Fibroblast of mammary gland (primary cell): ENCODE measurements around the gene RAD17.

ENCODE experiments used
- DNase-seq: peaks from one replicate; pipeline ENCODE4 v3.0.0-alpha.2; 2010; ENCODE audit warnings: low read depth
- H3K4me3 ChIP-seq: 2 replicates; pipeline ENCODE4 v1.5.1; 2011; ENCODE audit warnings: low read depth, mild to moderate bottlenecking, low read length, moderate library complexity; ENCODE audit not compliant: control insufficient read depth
- CTCF ChIP-seq: conservative IDR thresholded peaks from 2 replicates; pipeline ENCODE4 v1.5.1; 2011; ENCODE audit warnings: low read depth, low read length, inconsistent platforms; ENCODE audit not compliant: control insufficient read depth, insufficient read depth

RAD17 gene

GRCh38 chr5:69378376-69378775, 8.8 kb downstream of the RAD17 start:
- TF ChIP-seq CTCF = no peak
- no peak overlapping the region for H3K4me3 ChIP-seq
- DNase-seq = no peak

GRCh38 chr5:69404659-69405330, 35.2 kb downstream of the RAD17 start:
- no peak for DNase-seq
- no peak overlapping the region for H3K4me3 ChIP-seq
- TF ChIP-seq CTCF = no peak

GRCh38 chr5:69414885-69415583, 45.4 kb downstream of the RAD17 start, which contains the start of gene MARVELD2:
Gene MARVELD2 (plus strand): TSS chr5:69415116. CDS start chr5:69419386, 4,270 bp downstream.
- H3K4me3 ChIP-seq = no peak within 1 kb of the TSS
- no peak for DNase-seq
- TF ChIP-seq CTCF = no peak

GRCh38 chr5:69415584-69415958, 46.0 kb downstream of the RAD17 start:
- TF ChIP-seq CTCF = no peak
- no peak overlapping the region for H3K4me3 ChIP-seq
- no peak for DNase-seq

GRCh38 chr5:69416180-69416579, 46.6 kb downstream of the RAD17 start:
- H3K4me3 ChIP-seq = no peak overlapping the region
- DNase-seq = no peak
- no peak for TF ChIP-seq CTCF

GRCh38 chr5:69416699-69417098, 47.1 kb downstream of the RAD17 start:
- H3K4me3 ChIP-seq = no peak overlapping the region
- DNase-seq = no peak

More at GRCh38 chr5:69416699-69417098, 47.1 kb downstream of the RAD17 start:
- TF ChIP-seq CTCF = no peak
